GM12891 (cell line): Measurements from ENCODE around the gene PGC.

ENCODE experiments used
- DNase-seq: peaks from one replicate; pipeline ENCODE4 v3.0.0; 2011; ENCODE audit warnings: low spot score; ENCODE audit not compliant: insufficient read length
- FAIRE-seq: peaks from 2 replicates; lab custom pipeline; 2011; peaks lifted over from hg19 to GRCh38; lab: Jason Lieb, UNC
- PAX5 ChIP-seq: IDR thresholded peaks from 2 replicates; pipeline ENCODE4 v1.6.1; 2011; ENCODE audit warnings: low read length, moderate library complexity, mild to moderate bottlenecking; ENCODE audit not compliant: insufficient read depth, severe bottlenecking
- POLR2A ChIP-seq: IDR thresholded peaks from 2 replicates; pipeline ENCODE4 v1.6.1; 2011; ENCODE audit warnings: low read depth, low read length, control low read depth
- POLR2AphosphoS5 ChIP-seq: IDR thresholded peaks from 2 replicates; pipeline ENCODE4 v1.6.1; 2011; ENCODE audit warnings: low read depth, low read length, control low read depth
- POU2F2 ChIP-seq: IDR thresholded peaks from 2 replicates; pipeline ENCODE4 v1.6.1; 2011; ENCODE audit warnings: low read depth, mild to moderate bottlenecking, control low read depth, low read length, moderate library complexity
- SPI1 ChIP-seq: IDR thresholded peaks from 2 replicates; pipeline ENCODE4 v1.6.1; 2011; ENCODE audit warnings: low read depth, low read length, control low read depth
- TAF1 ChIP-seq: IDR thresholded peaks from 2 replicates; pipeline ENCODE4 v1.6.1; 2011; ENCODE audit warnings: low read depth, low read length, control low read depth

PGC gene

GRCh38 chr6:41785689-41786450, 38.7 kb upstream of the PGC start:
- FAIRE-seq (no peak), DNase-seq (no peak)
- no peak for TF ChIP-seq SPI1
- no peak for TF ChIP-seq TAF1
- no peak for TF ChIP-seq POLR2AphosphoS5
- no peak for TF ChIP-seq POLR2A
- TF ChIP-seq PAX5, result no peak
- TF ChIP-seq POU2F2, result no peak

- TF ChIP-seq SPI1 (no peak), PAX5 (no peak), TAF1 (no peak), POU2F2 (no peak), POLR2A (no peak), POLR2AphosphoS5 (no peak)
- FAIRE-seq (no peak), DNase-seq (no peak)
Measured at GRCh38 chr6:41785254-41785653, 38.1 kb upstream of the PGC start.

- no peak for FAIRE-seq
- TF ChIP-seq SPI1 (peak; percentile 72), TAF1 (no peak)
- DNase-seq, result no peak
Measured at GRCh38 chr6:41784581-41785171, 37.5 kb upstream of the PGC start.

GRCh38 chr6:41783106-41783780, 36.0 kb upstream of the PGC start:
- no peak for DNase-seq
- TF ChIP-seq TAF1 (no peak), SPI1 (no peak), POU2F2 (no peak), POLR2A (no peak), PAX5 (no peak), POLR2AphosphoS5 (no peak)
- FAIRE-seq, result no peak

GRCh38 chr6:41781366-41781730, 34.2 kb upstream of the PGC start:
- TF ChIP-seq PAX5, result no peak
- TF ChIP-seq POLR2A, result no peak
- TF ChIP-seq SPI1, result no peak
- TF ChIP-seq POLR2AphosphoS5, result no peak
- TF ChIP-seq TAF1, result no peak
- no peak for TF ChIP-seq POU2F2
- no peak for DNase-seq
- no peak for FAIRE-seq

- no peak for FAIRE-seq
- no peak for DNase-seq
- no peak for TF ChIP-seq POU2F2
- TF ChIP-seq POLR2A, result no peak
- TF ChIP-seq PAX5, result no peak
- TF ChIP-seq SPI1, result no peak
- no peak for TF ChIP-seq TAF1
- no peak for TF ChIP-seq POLR2AphosphoS5
Measured at GRCh38 chr6:41780551-41781365, 33.6 kb upstream of the PGC start, which contains the start of gene PRICKLE4. TSS of gene PRICKLE4 (plus strand) at chr6:41780782. CDS start at chr6:41783474, 2,692 bp downstream.

GRCh38 chr6:41779788-41780550, 32.8 kb upstream of the PGC start, which contains the start of gene FRS3:
TSS of gene FRS3 (minus strand) at chr6:41779900. CDS start at chr6:41776987, 2,913 bp downstream.
- FAIRE-seq (peak; percentile 94), DNase-seq (peak; percentile 98)
- TF ChIP-seq PAX5 (peak; percentile 75), TAF1 (no peak), POU2F2 (peak; percentile 13; the same call in 1 of the 2 replicates), POLR2A (no peak)

- DNase-seq (no peak), FAIRE-seq (no peak)
- TF ChIP-seq PAX5 (no peak), SPI1 (no peak), POLR2AphosphoS5 (no peak), TAF1 (no peak), POLR2A (no peak)
Measured at GRCh38 chr6:41779336-41779735, 32.1 kb upstream of the PGC start.

- FAIRE-seq, result no peak
- DNase-seq, result no peak
- no peak for TF ChIP-seq POLR2AphosphoS5
- TF ChIP-seq SPI1, result no peak
- TF ChIP-seq POLR2A, result no peak
- no peak for TF ChIP-seq PAX5
- no peak for TF ChIP-seq TAF1
- no peak for TF ChIP-seq POU2F2
Measured at GRCh38 chr6:41778895-41779294, 31.7 kb upstream of the PGC start.
